IPS DF 4.7 (cell line): ENCODE data around the gene IFI27.
A peak's percentile ranks its signal among the peaks of the same experiment; 100 is the strongest.
"Not testable (repeated sequence)": the region's sequence is repeated elsewhere in the genome, so short reads cannot be mapped to it uniquely, and the experiment has no call there.

Experiments
- DNase-seq: peaks from one replicate; pipeline ENCODE4 v3.0.0-alpha.2; 2013; ENCODE audit warnings: low spot score; ENCODE audit errors: extremely low read depth

Gene IFI27

DNA sequence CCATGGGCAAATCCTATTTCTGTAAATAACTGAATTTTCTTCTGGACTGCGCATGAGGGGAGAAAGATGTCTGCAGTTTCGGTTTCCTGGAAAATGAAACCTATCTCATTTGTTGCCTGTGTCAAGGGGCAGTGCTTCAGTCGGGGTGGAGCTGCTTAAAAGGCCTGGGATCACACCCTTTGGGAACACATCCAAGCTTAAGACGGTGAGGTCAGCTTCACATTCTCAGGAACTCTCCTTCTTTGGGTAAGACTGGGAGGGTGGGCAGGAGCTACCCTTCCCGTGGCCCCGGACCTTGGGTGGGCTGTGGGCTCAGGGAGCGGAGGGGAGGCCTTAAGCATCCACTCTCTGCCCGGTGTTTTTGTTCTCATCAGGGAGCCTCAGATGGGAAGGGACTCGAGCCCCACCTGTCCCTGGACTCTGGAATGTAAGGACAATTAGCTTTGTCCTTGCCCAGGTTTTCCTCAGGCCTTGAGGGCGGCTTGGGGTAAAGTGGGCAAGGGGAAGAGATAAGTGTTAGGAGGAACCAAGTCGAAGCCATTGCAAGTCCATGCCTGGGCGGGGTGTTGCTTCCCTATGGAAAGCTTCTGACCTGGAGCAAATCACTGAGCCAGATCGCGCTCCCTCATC lies at the start of gene IFI27:
IFI27 (plus strand) TSS at position 185 of the 630 bp plus-strand sequence.
- DNase-seq = no peak

DNA sequence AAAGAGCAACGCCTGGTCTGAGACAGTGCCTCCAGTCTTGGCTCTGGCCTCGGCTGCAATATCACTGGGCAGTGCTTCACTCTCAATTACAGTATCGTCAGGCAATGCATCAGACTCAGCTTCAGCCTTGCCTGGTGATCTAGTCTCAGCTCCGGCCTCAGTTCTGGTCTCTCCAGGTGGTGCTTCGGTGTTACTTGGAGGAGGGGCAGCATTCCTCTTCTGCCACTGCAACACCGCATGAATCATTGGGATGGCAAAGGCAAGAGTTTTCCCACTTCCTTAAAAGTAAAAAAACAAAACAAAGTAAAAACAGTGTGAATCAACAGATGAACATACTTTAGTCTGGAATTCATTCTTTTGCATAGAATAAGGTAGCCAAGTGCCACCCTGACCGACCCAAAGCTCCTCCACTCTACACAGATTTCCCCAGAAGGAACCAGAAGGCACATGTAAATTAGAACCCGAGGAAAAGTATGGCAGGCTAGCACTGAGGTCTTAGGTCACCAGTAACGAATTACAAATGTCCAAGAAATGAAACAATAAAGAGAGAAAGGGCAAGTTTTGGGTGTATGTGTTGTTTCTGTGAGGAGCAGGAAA lies 48.1 kb upstream of the IFI27 start:
- no peak for DNase-seq

DNA sequence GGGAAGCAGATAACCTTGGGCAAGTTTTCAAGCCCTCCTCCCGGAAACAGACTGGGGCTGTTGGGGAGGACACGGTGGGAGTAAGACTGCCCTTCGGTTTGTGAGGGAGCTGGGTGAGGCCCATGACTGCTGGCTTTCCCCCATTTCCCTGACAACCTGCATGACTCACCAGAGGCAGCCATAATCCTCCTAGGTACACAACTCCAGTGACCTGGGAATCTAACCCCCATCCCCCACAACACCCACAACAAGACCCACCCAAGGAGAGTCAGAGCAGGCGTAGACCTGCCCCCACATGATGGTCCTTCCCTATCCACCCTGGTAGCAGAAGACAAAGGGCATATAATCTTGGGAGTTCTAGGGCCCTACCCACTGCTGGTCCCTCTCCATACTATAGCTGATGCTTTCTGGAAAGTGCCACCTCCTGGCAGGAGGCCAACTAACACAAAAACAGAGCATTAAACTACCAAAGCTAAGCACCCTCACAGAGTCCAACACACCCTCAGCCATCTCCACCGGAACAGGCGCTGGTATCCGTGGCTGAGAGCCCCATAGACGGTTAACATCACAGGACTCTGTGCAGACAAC lies 44.4 kb upstream of the IFI27 start:
- no peak for DNase-seq

DNA sequence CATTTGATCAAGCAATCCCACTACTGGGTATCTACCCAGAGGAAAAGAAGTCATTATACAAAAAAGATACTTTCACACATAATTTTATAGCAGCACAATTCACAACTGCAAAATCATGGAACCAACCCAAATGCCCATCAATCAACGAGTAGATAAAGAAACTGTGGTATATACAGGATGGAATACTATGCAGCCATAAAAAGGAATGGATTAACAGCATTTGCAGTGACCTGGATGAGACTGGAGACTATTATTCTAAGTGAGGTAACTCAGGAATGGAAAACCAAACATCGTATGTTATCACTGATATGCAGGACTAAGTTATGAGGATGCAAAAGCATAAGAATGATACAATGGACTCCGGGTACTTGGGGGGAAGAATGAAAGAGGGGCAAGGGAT lies 38.5 kb upstream of the IFI27 start:
- DNase-seq = not testable (repeated sequence)

DNA sequence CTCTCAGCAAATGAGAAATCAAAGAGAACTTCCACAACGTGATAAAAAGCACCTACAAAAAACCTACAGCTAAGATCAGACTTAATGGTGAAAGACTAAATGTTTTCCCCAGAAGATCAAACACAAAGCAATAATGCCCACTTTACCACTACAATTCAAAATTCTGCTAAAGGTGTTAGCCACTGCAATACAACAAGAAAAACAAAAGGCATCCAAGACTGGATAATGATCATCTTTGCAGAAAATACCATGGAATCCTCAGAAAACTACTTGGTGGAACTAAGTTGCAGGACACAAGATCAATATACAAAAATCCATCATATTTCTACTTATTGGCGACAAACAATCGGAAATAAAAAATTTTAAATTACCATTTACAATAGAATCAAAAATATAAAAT lies 36.0 kb upstream of the IFI27 start:
- DNase-seq = no peak

DNA sequence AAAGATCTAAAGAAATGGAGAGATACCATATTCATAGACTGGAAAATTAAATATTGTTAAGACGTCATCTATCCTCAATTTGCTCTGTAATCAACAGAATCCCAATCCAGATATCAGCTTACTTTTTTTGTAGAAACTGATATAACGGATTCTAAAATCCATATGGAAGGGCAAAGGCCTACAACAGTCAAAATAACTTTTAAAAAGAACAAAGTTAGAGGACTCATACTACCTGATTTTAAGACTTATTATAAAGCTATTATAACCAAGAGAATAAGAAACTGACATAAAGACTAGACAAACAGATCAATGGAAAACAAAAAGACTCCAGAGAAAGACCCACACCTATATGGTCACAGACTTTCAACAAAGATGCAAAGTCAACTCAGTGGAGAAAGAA lies 35.5 kb upstream of the IFI27 start:
- no peak for DNase-seq

DNA sequence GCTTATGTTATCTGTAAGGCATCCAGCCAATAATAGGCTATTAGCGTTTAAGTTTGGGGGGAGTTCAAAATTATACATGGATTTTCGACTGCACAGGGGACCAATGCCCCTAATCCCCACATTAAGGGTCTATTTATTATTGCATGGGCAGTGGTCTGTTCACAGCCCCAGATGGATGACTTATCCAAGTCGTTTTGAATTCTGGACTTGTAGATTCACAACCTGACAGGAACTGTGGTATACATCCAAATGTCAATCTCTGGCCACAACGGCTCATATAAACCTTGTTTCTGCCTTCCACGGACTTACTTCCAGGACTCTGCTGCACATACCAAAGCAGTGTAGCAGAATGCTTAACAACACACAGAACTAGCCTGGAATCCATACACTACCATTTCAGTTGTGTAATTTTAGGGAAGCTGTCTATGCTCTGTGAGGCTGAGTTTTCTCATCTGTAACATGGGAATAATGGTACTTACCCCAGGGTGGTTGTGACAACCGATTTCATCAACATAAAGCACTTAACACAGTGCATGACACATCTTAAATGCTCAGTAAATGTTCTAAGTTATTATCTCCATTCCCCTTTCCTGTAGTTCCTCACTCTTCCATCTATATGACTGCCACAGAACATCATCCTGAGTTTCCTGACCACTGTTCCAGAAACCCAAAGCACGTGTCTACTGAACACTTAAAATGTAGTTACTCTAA lies 33.3 kb upstream of the IFI27 start:
- no peak for DNase-seq

DNA sequence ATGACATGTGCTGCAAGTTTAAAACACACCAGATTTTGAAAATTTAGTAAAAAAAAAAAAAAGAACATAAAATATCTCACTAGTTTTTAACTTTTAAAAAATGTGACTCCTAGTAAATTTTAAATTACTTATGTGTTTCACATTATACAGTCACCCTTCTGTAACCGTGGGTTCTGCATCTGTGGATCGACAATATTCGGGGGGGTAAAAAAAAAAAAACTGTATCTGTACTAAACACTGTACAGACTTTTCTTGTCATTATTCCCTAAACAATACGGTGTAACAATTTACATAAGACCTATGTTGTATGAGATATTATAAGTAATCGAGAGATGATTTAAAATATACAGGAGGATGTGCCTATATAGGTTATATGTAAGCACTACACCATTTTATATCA lies 32.7 kb upstream of the IFI27 start:
- no peak for DNase-seq

DNA sequence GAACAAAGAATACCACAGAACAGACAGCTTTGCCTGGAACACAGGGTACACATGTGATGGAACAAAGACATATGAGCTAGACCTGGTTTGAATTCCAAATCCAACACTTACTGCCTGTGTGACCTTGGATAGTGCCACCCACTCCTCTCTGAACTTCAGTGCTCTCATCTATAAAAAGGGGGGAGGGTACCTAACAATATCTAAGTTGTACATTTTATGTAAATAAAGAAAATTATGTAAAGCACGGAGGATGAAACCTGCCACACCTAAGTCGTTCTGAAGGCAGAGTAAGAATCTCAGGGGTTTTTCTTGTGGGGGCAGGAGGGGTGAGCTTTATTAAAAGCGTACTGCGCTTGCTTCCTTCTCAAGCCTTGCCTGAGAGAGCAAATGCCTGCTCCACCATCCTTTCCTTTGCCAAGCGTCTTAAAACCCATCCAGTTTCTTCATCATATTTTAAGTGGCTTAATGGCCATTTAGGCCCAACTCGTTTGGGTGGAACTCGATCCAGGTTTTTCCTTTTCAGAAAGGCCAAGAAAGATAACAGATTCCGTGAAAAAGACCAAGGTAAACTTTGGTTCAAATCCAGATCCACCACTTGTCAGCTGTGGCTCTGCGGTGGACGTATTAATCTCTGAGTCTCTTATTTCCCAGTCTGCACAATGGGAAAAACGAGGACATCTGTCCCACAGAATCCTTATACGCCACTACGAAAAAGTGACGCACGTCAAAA lies 30.5 kb upstream of the IFI27 start:
- no peak for DNase-seq

DNA sequence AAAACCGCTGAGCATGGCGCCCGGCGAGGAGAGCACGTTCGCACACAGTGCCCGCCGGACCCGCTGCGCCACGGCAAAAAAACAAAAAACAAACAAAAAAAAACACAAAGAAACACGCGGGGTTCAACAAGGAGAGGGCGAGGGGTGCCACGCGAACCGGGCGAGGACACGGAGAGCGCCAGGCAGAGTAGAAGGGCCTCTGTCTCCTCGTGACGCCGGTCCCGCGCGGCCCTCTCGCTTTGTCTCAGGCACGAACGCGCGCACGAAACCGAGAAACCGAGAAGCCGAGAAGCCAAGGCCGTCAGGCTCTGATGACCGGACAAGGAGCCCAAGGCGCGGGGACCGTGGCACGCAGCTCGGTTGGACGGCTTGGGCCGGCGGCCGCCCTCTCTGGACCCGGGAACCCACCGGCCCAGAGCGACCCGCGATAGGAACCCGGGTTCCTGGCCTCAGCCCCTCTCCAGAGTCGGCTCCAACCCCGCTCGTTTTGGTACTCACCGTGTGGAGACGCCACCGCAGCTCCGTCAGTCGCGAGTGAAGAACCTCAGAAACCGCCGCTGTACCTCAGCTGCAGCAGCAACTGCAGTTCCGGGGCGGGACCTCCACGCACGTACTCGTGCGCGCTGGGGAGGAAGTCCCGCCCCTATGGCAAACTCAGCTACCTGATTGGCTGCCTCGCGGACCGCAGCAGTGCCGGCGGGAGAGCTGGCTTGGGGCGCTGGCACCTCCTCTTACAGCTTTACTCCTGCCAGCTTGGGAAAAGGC lies 29.7 kb upstream of the IFI27 start, which contains the start of the genes DDX24 and IFI27L1:
DDX24 (minus strand) TSS at position 582 of the 765 bp plus-strand sequence. CDS start 1,460 bp downstream, outside the sequence.
IFI27L1 (plus strand) TSS at position 690 of the 765 bp plus-strand sequence. CDS start 15,628 bp downstream, outside the sequence.
- DNase-seq = peak; percentile 60

DNA sequence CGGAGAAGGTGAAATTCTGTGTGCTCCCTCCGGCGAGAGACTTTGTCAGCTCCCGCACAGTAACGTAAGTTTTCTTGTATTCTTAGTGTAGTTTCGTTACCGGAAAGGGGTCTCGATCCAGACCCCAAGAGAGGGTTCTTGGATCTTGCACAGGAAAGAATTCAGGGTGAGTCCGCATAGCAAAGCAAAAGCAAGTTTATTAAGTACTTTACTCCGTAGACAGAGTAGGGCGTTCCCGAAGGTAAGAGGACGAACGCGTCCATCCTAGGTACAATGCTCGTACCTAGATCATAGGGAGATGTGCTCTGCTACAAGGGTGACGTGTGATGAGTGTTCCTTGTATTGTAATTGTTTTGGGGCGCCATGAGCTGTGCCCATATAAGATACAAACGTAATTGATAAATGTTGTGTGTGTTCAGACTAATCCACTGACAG lies 29.1 kb upstream of the IFI27 start:
- DNase-seq = no peak

DNA sequence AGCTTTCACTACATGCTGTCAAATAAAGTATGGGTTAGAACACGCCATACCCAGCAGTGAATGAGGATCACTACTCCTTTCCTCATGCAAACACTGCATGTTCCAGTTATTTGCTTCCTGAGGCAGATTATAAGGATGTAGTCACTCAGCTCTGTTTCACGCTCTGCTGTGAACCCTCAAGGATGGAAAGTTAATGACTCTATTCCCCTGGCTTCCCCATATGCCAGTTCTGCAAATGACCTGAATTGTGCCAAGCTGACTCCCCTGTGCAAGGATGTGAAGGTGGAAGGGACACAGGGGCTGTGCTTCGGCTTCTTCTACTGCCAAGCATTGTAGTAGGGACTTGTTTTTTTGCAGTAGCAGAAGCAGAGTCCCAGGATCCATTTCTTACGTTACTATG lies 22.6 kb upstream of the IFI27 start:
- DNase-seq = no peak

DNA sequence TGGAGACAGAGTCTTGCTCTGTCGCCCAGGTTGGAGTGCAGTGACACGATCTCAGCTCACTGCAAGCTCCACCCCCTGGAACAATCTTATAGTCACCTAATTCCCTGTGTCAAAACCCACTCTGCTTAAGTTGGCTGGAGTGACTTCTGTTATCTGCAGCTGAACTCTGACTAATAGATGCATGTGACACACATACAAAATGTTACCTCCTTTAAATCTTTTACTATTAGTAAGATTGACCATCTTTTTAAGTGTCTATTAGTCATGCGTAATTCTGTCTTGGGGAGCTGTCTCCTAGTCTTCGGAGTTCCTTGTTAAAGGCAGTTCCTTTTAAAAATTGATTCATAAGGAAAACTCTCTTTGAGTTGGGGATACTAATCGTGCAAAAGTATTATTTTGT lies 22.0 kb upstream of the IFI27 start:
- DNase-seq = no peak

DNA sequence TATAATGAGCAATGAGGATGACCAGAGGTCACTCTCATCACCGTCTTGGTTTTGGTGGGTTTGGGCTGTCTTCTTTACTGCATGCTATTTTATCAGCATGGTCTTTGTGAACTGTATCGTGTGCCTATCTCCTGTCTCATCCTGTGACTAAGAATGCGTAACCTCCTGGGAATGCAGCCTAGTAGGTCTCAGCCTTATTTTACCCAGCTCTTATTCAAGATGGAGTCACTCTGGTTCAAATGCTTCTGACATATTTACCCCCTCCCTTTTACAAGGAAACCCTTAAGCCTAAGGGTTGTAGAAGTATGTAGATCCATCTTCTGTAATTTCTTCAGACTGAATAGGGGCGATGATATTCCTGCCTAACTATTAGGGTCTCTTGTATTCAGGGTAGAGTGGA lies 21.1 kb upstream of the IFI27 start:
- no peak for DNase-seq

DNA sequence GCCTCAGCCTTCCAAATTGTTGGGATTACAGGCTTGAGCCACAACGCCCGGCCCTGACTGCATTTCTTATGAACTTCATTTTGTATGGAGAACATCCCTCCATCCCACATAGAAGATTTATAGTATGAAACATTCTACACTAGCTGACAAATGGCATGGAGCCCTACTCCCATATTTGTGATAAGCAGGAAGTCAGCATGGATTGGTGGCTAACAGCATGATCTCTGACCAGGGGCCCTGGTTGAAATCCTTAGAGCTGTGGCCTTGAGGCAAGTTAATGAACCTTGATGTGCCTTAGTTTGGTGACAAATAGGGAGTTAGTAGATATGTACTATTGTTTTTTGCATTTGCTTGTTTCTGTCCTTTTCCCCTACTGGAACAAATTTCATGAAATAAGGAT lies 17.1 kb upstream of the IFI27 start:
- no peak for DNase-seq

DNA sequence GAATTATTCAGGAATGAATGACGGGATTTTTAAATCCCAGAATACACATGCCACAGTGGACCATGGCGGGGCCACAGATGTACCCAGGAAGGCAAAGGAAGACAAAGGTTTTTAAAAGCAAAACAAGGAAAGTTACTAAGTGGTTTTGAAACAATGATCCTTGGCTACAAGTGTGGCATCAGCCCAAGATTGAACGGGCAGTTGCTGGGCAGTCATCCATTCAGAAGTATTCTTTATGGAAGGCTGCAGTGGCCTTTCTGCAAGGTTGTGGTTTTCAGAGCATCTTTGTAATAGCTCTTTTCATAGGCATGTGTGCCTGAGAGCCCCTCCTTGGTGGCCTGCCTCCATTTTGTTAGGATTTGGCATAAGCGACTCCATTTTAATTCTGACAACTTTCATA lies 13.4 kb upstream of the IFI27 start:
- no peak for DNase-seq

DNA sequence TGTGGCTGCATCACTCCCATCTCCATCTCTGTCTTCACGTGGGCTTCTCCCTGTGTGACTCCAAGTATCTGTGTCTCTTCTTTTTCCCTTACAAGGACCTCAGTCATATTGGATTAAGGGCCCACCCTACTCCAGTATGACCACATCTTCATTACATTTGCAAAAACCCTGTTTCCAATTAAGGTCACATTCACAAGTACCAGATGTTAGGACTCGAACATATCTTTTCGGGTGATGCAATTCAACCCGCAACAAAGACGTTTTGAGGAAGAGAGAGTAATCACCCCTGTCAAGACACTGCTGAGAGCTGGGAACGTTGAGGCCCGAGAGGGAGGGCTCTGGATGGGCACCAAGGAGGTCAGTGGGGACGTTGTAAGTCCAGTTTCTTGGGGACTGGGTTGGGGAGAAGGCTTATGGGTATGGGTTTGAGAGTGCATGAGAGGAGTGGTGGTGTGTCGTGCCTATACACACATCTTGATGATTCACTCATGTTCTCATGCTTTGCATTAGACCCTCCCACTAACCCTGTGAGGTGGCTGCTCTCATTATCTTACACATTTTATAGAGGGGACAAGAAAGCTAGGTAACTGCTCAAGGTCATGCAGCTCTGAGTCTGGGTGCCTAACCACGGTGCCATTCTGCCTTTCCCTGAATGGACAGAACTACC lies 12.1 kb upstream of the IFI27 start:
- no peak for DNase-seq

DNA sequence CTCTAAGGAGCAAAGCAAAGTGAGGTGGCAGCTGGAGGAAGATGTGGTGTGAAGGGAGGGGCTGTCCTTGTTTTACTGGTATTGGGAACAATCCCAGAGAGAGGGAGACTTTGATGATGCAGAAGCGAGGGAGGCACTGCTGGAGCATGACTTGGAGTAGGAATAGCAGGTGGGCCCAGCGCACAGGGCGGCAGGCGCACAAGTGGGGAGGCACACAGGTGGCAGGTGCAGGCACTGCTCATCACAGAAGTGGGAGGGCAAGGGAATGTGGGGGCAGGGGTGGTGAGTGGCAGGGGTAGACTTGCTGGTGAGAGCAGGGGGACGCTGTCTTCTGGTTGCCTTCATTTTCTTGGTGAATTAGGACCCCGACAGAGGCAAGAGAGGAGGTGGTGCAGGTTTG lies 11.5 kb upstream of the IFI27 start:
- no peak for DNase-seq

DNA sequence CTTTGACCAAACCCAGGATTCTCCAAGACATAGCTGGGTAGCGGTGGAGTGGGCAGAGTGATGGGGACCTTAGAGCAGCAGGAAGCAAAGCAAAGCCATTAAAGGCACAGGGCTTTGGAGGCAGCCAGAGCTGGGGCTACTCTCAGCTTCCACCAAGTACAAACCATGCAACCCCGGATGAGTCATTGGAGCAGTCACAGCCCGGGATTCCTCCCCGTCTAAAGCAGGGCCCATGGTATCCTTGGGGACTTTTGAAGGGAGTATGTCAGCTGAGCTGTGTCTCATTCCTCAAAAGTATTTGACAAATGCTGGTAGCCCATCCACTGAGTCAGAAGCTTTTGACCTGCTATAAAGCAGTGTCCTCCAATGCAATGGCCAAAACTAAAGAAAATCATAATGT lies 9.7 kb upstream of the IFI27 start:
- DNase-seq = no peak

DNA sequence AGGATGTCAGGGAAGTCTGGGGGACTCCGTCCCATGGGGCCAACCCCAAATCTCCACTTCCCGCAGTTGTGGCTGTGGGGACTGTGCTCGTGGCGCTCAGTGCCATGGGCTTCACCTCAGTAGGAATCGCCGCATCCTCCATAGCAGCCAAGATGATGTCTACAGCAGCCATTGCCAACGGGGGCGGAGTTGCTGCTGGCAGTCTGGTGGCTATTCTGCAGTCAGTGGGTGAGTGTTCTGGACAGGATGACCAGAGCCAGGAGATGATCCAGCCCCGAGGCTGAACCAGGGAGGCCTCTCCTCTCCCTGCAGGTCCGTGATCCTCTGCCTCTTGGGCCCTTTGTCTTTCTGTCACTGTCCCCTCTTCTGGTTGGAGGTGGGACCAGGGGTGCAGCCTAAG lies 8.8 kb upstream of the IFI27 start:
- DNase-seq = no peak
